ENCODE measurements around the gene ZP2. TPM values are rescaled to one million over a fixed set of nuclear protein-coding genes. Genes with fewer than 3 reads are reported as not detected.

The ZP2 gene
- total and polyA plus RNA-seq, 9 of the 15 experiments (the other 6 are each of a cell fraction or from before 2014, with no cell fraction given): not detected

Other genes with a start within 250 kb of the ZP2 start
- gene DNAH3, start 60.7 kb downstream of the ZP2 start, total RNA-seq (2014; rRNA removed): 0.12 and 0.50 TPM in 2 replicates
- gene DNAH3, start 60.7 kb downstream of the ZP2 start, total RNA-seq (2014; rRNA removed; fragmentation: Illumina TruSeq; extraction: Trizol): 0.38 and 0.44 TPM in 2 replicates
- 0.40 and 0.45 TPM in 2 replicates for gene DNAH3, start 60.7 kb downstream of the ZP2 start, total RNA-seq (2015; rRNA removed; fragmentation: Illumina TruSeq; extraction: Trizol)
- 0.33 and 0.49 TPM in 2 replicates for gene DNAH3, start 60.7 kb downstream of the ZP2 start, total RNA-seq (2021)
- 0.14 and 0.32 TPM in 2 replicates for gene DNAH3, start 60.7 kb downstream of the ZP2 start, polyA plus RNA-seq (2011; rRNA removed)
- 0.36 and 0.39 TPM in 2 replicates for gene DNAH3, start 60.7 kb downstream of the ZP2 start, polyA plus RNA-seq (2014; fragmentation: Illumina TruSeq; extraction: Trizol)
- under 1 TPM; 0.65 to 0.84 TPM for gene DNAH3, start 60.7 kb downstream of the ZP2 start, polyA plus RNA-seq (2014; fragmentation: Nextera tagmentation; extraction: Ambion mirVana)
- gene DNAH3, start 60.7 kb downstream of the ZP2 start, polyA plus RNA-seq (2014; rRNA removed): 0.53 and 0.94 TPM in 2 replicates
- gene LDAF1, start 52.9 kb downstream of the ZP2 start, total RNA-seq (2014; rRNA removed): 7.3 and 9.3 TPM in 2 replicates
- 12.6 and 15.3 TPM in 2 replicates for gene LDAF1, start 52.9 kb downstream of the ZP2 start, total RNA-seq (2014; rRNA removed; fragmentation: Illumina TruSeq; extraction: Trizol)
- gene LDAF1, start 52.9 kb downstream of the ZP2 start, total RNA-seq (2015; rRNA removed; fragmentation: Illumina TruSeq; extraction: Trizol): 7.0 and 7.4 TPM in 2 replicates
- gene LDAF1, start 52.9 kb downstream of the ZP2 start, total RNA-seq (2021): 11.8 and 13.1 TPM in 2 replicates
- gene LDAF1, start 52.9 kb downstream of the ZP2 start, polyA plus RNA-seq (2011; rRNA removed): 10.4 and 15.0 TPM in 2 replicates
- 11.9 and 12.5 TPM in 2 replicates for gene LDAF1, start 52.9 kb downstream of the ZP2 start, polyA plus RNA-seq (2014; fragmentation: Illumina TruSeq; extraction: Trizol)
- gene LDAF1, start 52.9 kb downstream of the ZP2 start, polyA plus RNA-seq (2014; fragmentation: Nextera tagmentation; extraction: Ambion mirVana): 10 to 100 TPM; 13.7 to 20.1 TPM
- gene LDAF1, start 52.9 kb downstream of the ZP2 start, polyA plus RNA-seq (2014; rRNA removed): 7.5 and 7.7 TPM in 2 replicates
- not detected in 2 replicates for gene ANKS4B, start 22.1 kb upstream of the ZP2 start, total RNA-seq (2014; rRNA removed)
- gene ANKS4B, start 22.1 kb upstream of the ZP2 start, total RNA-seq (2014; rRNA removed; fragmentation: Illumina TruSeq; extraction: Trizol): not detected in 2 replicates
- not detected in 2 replicates for gene ANKS4B, start 22.1 kb upstream of the ZP2 start, total RNA-seq (2015; rRNA removed; fragmentation: Illumina TruSeq; extraction: Trizol)
- not detected in 2 replicates for gene ANKS4B, start 22.1 kb upstream of the ZP2 start, total RNA-seq (2021)
- not detected in 2 replicates for gene ANKS4B, start 22.1 kb upstream of the ZP2 start, polyA plus RNA-seq (2011; rRNA removed)
- not detected in 2 replicates for gene ANKS4B, start 22.1 kb upstream of the ZP2 start, polyA plus RNA-seq (2014; fragmentation: Illumina TruSeq; extraction: Trizol)
- not detected for gene ANKS4B, start 22.1 kb upstream of the ZP2 start, polyA plus RNA-seq (2014; fragmentation: Nextera tagmentation; extraction: Ambion mirVana)
- gene ANKS4B, start 22.1 kb upstream of the ZP2 start, polyA plus RNA-seq (2014; rRNA removed): not detected in 2 replicates
- 0.41 and 0.65 TPM in 2 replicates for gene CRYM, start 66.7 kb upstream of the ZP2 start, total RNA-seq (2014; rRNA removed)
- 0.41 and 0.47 TPM in 2 replicates for gene CRYM, start 66.7 kb upstream of the ZP2 start, total RNA-seq (2014; rRNA removed; fragmentation: Illumina TruSeq; extraction: Trizol)
- gene CRYM, start 66.7 kb upstream of the ZP2 start, total RNA-seq (2015; rRNA removed; fragmentation: Illumina TruSeq; extraction: Trizol): 0.23 and 0.58 TPM in 2 replicates
- gene CRYM, start 66.7 kb upstream of the ZP2 start, total RNA-seq (2021): 0.98 TPM in 2 replicates
- gene CRYM, start 66.7 kb upstream of the ZP2 start, polyA plus RNA-seq (2011; rRNA removed): 0.56 and 0.62 TPM in 2 replicates
- gene CRYM, start 66.7 kb upstream of the ZP2 start, polyA plus RNA-seq (2014; fragmentation: Illumina TruSeq; extraction: Trizol): 0.47 and 0.59 TPM in 2 replicates
- gene CRYM, start 66.7 kb upstream of the ZP2 start, polyA plus RNA-seq (2014; fragmentation: Nextera tagmentation; extraction: Ambion mirVana): under 1 TPM; 0.08 to 0.15 TPM
- gene CRYM, start 66.7 kb upstream of the ZP2 start, polyA plus RNA-seq (2014; rRNA removed): 0.37 and 0.73 TPM in 2 replicates